ENCODE results near the gene CAMK1G. TPM values are rescaled to one million over a fixed set of nuclear protein-coding genes. Genes with fewer than 3 reads are reported as not detected.
A peak's percentile ranks its signal among the peaks of the same experiment; 100 is the strongest.

CAMK1G gene
- 4.5 and 7.3 TPM in 2 replicates for total RNA-seq (2014; rRNA removed; shearing (Covaris generic))

- peak; percentile 77 for DNase-seq (ENCODE audit: low read depth)
These were observed at the start of gene CAMK1G for GRCh38 chr1:209583408-209583807. CAMK1G (plus strand) TSS chr1:209583714; CDS start chr1:209594984, 11,270 bp downstream.

DNA sequence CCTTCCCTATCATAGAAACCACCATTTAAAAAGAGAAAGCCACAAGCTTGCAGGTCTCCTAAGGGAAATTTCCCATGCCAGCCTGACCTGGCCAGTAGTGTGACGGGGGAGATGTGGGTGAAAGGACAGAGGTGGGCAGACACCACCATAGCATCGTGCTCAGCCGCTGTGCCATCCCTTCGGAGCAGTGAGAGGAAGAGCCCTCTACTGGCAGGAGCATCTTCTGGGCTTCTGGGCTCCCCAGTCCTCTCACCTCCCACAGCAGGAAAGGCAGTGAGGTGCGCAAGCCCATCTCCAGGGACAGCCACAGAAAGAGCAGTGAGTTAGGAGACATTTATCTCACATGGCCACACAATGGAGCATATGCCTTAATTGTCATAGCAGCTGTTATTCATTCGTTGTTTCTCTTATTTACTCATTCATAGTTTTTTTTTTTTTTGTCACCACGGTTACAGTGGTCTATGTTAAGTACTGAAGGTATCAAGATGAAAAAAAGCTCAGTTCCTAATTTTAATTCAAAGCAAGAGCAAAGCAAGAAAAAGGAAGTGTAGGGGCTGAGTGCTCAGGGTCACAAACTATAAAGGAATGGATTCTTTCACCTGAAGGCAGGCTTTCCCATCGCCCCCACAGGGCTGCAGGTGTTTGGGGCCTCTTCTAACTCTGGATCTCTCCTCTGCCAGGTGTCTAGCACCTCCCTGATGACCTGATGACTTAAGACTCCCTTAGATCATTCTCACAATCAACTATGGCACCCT lies 48.8 kb upstream of the CAMK1G start:
- no peak for DNase-seq (ENCODE audit: low read depth)

GRCh38 chr1:209536843-209537242 lies 46.7 kb upstream of the CAMK1G start:
- DNase-seq (ENCODE audit: low read depth) = no peak

DNA sequence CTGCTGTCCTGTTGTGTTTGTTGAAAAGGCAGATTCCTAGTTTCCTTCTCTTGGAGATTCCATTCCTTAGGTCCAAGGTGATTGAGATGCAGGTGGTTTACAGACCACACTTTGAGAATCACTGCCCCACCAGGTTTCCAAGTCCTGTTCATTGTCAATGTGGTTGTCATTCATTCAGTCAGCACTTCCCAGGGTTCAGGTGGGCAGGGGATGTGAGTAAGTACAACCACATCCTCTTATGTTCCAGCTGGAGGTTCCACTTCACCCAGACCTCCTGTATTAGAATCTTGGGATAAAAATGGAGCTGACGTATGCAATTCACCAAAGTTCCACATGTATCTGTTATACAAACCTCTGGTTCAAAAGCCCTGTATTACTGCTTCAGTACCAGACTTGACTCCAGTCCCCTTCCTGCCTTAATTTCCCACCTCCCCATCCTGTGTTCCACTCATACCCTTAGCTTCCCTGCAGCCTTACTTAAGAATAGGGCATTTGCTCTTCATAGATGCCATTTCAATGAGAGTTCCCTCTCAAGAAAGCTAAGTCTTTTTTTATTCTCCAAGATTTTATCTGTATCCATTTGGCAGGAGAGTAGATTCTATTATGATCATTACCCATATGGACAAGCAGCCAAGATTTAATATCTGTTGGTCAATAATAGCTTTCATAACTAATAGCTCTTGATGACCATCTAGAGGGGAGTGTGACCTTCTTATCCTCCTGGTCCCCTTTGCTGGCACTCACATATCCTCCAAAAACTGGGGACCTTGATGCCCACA lies 46.0 kb upstream of the CAMK1G start:
- no peak for DNase-seq (ENCODE audit: low read depth)

- no peak for DNase-seq (ENCODE audit: low read depth)
These were observed 43.9 kb upstream of the CAMK1G start for GRCh38 chr1:209539576-209539975.

GRCh38 chr1:209542585-209542984 lies 40.9 kb upstream of the CAMK1G start:
- DNase-seq (ENCODE audit: low read depth) = peak; percentile 20

GRCh38 chr1:209544098-209544497 lies 39.4 kb upstream of the CAMK1G start:
- DNase-seq (ENCODE audit: low read depth) = no peak

DNA sequence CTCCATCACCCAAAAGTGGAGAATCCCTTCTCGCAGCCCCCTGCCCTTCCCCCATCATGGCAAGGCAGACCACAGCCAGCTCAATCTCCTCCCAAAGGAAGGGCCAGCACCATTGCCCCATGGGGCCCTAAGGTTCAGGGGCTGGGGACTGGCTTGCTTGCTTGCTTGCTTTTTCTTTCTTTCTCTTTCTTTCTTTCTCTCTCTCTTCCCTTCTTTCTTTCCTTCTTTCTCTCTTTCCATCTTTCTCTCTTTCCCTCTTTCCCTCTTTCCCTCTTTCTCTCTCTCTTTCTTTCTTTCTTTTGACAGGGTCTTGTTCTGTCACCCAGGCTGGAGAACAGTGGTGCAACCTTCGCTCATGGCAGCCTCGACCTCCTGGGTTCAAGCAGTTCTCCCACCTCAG lies 38.1 kb upstream of the CAMK1G start:
- no peak for DNase-seq (ENCODE audit: low read depth)

GRCh38 chr1:209546390-209547085 lies 37.0 kb upstream of the CAMK1G start:
- DNase-seq (ENCODE audit: low read depth) = no peak

DNA sequence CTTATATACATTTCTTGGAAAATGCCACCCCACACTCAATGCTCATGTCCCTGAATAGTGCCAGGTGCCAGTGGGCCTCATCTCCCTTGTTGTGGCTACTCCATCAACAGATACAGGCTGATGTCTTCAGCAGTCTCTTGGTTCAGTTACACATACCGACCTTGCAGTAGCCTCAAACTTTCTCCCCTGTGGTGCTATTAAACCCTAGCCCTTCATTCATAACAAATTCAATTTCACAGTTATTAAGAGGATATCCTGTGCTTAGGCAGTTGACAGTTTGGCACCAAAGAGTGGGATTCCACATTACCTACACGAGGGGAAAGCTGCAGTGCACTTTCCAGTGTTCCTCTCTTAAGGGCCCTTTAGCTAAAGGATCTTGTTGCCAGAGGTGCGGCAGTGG lies 35.9 kb upstream of the CAMK1G start:
- DNase-seq (ENCODE audit: low read depth) = no peak

- no peak for DNase-seq (ENCODE audit: low read depth)
These were observed 33.9 kb upstream of the CAMK1G start for GRCh38 chr1:209549443-209550205.

- DNase-seq (ENCODE audit: low read depth) = no peak
These were observed 33.0 kb upstream of the CAMK1G start for GRCh38 chr1:209550519-209550918.

DNA sequence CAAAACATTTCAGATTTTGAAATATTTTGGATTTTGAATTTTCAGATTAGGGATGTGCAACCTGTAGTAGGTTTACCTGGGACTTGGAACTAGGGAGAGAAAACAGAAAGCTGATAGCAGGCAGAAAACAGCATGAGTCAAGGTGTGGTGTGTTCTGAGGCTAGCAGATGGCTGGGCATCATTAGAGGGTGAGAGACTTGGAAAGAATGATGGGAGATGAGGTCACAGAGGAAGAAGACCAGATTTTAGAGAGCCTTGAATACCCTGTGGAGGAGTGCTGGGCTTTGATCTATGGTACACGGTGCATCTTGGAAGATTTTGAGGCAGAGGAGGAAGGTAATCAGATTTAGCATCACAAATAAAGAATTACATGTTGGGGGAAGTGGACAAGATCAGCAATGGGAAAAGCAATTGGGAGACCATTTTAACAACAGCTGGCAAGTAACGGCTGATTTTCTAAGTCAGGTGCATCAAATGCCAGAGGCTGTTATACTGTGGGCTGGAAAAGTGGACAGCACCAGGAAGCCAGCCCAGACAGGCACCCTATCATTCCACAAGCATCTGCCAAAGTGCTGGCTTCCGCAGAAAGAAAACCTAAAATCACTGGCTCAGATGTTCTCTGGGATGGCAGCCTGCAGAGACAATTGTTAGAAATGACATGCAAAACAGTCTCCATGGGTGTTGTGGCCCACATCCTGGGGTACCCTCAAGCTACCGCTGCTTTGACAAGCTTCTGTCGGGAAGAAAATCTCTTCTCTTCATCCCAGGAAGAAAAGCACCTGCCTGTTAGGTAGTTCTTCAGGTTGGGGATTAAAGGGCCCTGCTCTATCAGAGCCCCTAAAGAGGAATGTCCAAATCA lies 30.9 kb upstream of the CAMK1G start:
- DNase-seq (ENCODE audit: low read depth) = no peak

DNA sequence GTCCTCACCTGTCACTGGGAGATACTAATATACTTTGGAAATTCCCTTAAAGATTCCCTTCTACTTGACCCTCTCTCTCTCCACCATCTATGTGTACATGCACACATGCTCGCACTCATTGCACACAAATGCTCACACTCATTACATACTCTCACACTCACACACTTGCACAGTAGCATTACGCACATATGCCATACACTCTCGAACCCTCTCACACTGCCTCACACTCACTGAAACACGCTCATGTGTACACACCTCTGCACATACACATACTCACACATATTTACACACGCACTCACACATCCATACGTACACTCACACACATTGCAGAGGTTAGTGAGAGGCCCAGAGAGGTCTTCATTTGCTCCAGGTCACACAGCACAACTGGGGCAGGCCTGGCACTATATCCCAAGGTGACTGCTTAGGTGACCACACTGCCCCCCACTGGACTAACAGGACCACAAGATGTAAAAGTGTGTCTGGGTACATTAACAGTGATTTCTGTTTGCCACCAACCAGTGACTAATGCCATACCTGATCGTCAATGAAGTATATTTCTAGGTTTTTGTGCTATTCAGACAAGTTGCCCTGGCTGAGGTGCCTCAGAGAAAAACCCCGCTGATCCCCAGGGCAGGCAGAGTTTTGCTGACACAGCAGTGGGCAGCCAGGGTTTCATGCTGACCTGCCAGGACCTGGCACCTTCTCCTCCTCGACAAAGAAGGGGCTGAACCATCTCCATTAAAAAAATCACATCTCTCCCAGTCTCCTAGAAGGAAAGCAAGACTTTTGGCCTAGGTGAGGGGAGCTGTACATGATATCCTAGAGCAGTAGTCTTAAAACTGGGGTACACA lies 28.5 kb upstream of the CAMK1G start:
- no peak for DNase-seq (ENCODE audit: low read depth)

DNA sequence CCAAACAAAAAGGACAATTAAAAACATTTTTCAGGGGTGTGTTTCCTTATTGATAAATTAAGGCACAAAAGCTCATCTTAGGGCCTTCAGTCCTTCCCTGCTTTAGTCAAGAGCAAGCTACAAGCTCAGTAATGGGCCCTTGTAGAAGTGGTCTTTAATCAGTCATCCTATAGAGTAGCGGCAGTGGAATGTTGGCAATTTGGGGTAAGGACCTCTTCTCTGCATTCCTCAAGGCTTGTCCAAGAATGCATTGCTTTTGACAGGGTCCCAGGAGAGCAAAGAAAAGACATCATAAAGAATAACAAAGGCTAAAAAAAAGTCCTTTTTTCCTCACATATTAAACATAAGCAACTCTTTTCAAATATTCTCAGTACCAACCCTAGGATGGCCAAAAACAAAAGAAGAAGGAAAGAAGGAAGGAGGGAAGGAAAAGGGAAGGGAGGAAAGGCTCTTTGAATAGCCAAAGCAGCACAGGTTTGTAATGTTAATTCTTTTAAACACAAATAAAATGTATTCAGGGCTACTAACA lies 27.3 kb upstream of the CAMK1G start:
- DNase-seq (ENCODE audit: low read depth) = no peak

- no peak for DNase-seq (ENCODE audit: low read depth)
These were observed 26.3 kb upstream of the CAMK1G start for GRCh38 chr1:209557221-209557620.

GRCh38 chr1:209560529-209560928 lies 23.0 kb upstream of the CAMK1G start:
- no peak for DNase-seq (ENCODE audit: low read depth)

GRCh38 chr1:209560952-209561351 lies 22.6 kb upstream of the CAMK1G start:
- no peak for DNase-seq (ENCODE audit: low read depth)

- no peak for DNase-seq (ENCODE audit: low read depth)
These were observed 22.0 kb upstream of the CAMK1G start for GRCh38 chr1:209561532-209561931.

DNA sequence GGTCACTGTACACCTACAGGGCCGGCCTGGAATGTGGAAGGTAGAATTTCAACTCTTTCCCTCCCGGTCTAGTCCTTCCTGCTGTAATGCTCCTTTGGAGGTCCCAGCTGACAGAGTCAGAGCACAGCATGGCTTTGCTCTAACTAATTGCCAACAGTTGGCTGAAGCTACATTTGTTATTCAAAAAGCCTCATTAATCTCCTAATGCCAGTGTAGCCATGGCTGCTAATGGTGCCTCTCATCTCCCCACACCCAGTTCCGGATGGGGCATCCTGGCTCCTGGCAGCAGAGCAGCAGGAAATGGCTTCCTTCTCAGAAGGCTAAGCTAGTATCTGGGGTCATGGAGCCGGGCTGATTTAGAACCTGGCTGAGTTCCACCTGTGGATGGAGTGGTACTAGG lies 18.7 kb upstream of the CAMK1G start:
- DNase-seq (ENCODE audit: low read depth) = no peak

All from RPMI7951 (cell line).